GM18505 (cell line): ENCODE measurements around the gene FHOD1.

ENCODE experiments used
- ATAC-seq: cut with Tn5 transposase; IDR thresholded peaks from one replicate; pipeline ENCODE4 v1.9.1; 2021; ENCODE audit not compliant: unreplicated experiment
- POLR2A ChIP-seq: IDR thresholded peaks from 4 replicates; pipeline ENCODE4 v1.6.1; 2011; ENCODE audit warnings: borderline replicate concordance; ENCODE audit not compliant: insufficient read depth, insufficient read length; ENCODE audit errors: extremely low read depth

Gene FHOD1

GRCh38 chr16:67280090-67281015 lies 33.1 kb upstream of the FHOD1 start:
- no peak for TF ChIP-seq POLR2A
- ATAC-seq, result no peak

GRCh38 chr16:67279296-67280089 lies 32.2 kb upstream of the FHOD1 start, which contains the start of gene PLEKHG4:
Gene PLEKHG4 (plus strand): TSS chr16:67279532. CDS start chr16:67280045, 513 bp downstream.
- ATAC-seq, result peak; percentile 81
- peak; percentile 23 for TF ChIP-seq POLR2A

- peak; percentile 39 for ATAC-seq
- TF ChIP-seq POLR2A, result peak; percentile 44
Observed at GRCh38 chr16:67278773-67279295, 31.6 kb upstream of the FHOD1 start.

- no peak for ATAC-seq
Observed at GRCh38 chr16:67277999-67278772, 30.9 kb upstream of the FHOD1 start.

DNA sequence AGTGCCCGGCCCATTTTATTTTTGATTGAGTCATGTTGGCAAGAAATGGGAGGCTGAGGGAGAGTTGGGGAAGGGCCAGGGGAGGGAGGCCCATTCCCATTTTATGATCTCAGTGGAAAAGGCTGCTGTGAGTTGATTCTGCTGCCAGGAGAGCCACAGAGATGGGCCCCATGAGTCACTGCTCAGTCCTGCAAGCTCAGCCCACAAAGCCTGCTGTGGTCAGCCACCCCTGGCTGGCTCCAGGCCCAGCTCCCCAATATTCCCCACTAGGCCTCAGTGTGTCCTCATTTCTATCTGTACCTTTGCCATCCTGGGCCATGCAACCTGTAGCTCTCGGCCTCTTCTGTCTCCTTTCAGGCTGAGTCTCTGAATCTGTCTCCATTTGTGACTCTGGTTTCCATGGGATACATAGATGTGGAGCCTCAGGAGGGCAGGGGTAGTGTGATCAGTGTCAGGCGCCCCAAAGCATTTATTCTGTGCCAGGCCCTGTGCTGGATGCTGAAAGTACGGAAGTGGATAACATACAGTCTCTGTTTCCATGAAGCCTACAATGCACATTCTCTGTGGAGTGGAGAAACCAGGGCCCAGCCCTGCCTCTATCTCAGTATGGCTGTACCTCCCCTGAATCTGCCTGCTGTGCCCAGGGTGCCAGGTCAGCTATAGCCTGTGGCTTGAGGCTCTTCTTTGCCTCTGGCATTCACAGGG lies 30.2 kb upstream of the FHOD1 start:
- ATAC-seq, result no peak
- no peak for TF ChIP-seq POLR2A

More at GRCh38 chr16:67277999-67278772, 30.9 kb upstream of the FHOD1 start:
- TF ChIP-seq POLR2A, result no peak

DNA sequence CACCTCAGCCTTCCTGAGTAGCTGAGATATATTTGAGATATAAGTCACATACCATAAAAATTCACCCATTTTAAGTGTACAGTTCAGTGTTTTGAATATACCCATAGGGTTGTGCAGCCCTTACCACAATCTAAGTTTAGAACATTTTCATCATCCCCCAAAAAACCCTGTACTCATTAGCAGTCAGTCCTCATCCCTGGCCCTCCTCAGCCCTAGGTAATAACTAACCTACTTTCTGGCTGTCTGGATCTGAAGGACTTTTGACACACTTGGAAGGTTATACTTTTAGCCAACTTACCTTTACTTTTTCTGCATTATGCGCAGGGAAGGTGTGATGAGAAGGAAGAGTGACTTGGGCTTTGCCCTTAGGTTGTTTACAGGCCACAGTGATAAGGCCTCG lies 28.0 kb upstream of the FHOD1 start:
- ATAC-seq, result no peak
- TF ChIP-seq POLR2A, result no peak

DNA sequence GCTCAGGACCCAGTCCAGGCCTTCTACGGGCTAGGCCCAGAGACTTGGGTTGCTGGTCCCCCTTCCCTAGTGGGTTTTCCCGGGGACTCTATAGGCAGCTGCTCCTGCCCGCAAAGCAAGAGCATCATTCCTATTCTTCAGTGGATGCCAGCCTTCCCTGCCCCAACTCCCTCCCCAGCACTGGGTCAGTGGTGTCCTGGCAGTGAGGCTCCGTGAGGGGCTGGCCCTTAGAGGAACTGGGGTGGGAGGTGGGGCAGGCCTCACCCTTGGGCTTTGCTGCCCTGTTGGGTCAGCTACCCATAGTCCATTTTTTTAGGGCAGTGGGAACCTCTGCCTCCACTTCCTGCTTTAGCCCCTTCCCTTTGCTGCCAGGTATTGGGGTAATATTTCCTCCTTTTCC lies 24.2 kb upstream of the FHOD1 start:
- no peak for ATAC-seq
- TF ChIP-seq POLR2A, result no peak

GRCh38 chr16:67270931-67271338 lies 23.7 kb upstream of the FHOD1 start:
- TF ChIP-seq POLR2A, result no peak
- ATAC-seq, result no peak

GRCh38 chr16:67269766-67270165 lies 22.5 kb upstream of the FHOD1 start:
- ATAC-seq, result no peak
- TF ChIP-seq POLR2A, result no peak

DNA sequence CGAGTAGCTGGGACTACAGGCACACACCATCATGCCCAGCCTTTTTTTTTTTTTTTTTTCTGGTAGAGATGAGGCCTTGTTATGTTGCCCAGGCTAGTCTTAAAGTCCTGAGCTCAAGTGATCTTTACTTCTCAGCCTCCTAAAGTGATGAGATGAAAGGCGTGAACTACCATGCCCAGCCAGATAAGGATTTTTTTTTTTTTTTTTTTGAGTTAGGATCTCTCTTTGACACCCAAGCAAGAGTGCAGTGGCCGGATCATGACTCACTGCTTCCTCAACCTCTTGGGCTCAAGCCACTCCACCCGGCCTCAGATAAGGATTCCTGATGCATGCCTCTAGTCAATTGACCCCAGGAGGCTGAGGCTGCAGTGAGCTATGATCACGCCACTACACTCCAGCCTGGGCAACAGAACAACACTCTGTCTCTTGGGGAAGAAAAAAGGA lies 20.9 kb upstream of the FHOD1 start:
- ATAC-seq, result no peak

GRCh38 chr16:67265834-67266233 lies 18.6 kb upstream of the FHOD1 start:
- no peak for TF ChIP-seq POLR2A
- no peak for ATAC-seq

More for the DNA sequence above, 20.9 kb upstream of the FHOD1 start:
- TF ChIP-seq POLR2A, result no peak

DNA sequence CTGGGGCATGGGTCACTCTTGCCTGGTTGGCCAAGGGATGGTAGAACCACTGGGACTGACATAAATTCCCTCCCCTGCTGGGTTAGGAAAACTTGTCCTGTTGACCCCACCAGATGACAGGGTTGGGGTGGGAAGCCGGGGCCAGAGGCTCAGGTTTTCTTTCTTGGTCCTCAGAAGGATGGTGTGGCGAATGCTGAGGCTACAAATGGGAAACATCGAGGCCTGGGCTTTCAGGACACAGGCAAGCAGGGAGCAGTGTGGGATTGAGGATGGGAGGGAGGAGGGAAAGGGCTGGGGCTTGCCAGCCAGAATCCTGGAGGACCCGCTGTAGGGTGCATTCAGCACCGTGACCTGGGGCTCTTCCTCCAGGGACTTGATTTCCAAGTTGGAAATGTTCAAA lies 17.6 kb upstream of the FHOD1 start:
- TF ChIP-seq POLR2A, result no peak
- ATAC-seq, result no peak
